Suprapubic skin (tissue), 3 donors: ENCODE results near the gene TREM2.

Source experiments
- EP300 ChIP-seq: sonication (generic); formaldehyde crosslinking; IDR thresholded peaks from one replicate; pipeline ENCODE4 v1.6.1; 2017; ENCODE audit warnings: antibody characterized with exemption
- POLR2A ChIP-seq, 2 donors: fragments of 450-650 bp; IDR thresholded peaks; one replicate each; pipeline ENCODE4 v1.6.1; 2017; ENCODE audit warnings: antibody characterized with exemption in 2 of 2, mild to moderate bottlenecking in 2 of 2, moderate library complexity in 2 of 2
- TF ChIP-seq, protein P1 (sequence below), 2 donors: fragments of 200-600 bp in 1 of 2; fragments of 450-650 bp in 1 of 2; sonication (generic) in 1 of 2; IDR thresholded peaks; one replicate each; pipeline ENCODE4 v1.5.1; 2016 to 2019; ENCODE audit warnings: antibody characterized with exemption in 2 of 2, mild to moderate bottlenecking in 1 of 2, moderate library complexity in 1 of 2

DNA sequence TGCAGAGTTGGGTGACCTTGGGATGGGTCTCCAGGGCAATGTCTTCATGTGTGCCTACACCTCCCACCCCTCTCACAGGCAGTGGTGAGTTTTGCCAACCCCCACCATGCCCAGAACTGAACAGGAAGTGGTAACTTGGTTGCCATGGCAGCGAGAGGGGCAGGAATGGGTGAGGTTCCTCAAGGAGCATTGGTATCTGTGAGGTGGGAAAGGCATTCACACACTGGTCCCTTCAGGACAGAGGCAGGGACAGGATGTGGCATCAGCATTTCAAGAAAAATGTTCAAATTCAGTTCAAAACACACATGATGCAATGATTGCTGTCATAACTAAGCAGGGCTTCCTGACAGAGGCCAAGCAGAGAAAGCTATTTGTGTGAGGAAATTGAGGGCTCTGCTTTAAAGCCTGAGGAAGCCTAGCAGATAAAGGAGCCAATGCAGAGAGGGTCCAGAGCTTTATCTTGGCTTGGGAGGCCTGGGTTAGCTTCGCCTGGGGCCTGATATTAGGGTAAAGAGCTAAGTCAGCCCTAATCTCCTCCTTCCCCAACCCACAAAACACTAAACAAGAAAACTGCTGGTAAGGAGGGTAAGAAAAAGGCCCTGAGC lies 37.5 kb upstream of the TREM2 start:
- TF ChIP-seq POLR2A (IDR thresholded peaks at IDR 0.05) (no peak), EP300 (no peak)
- TF ChIP-seq, protein P1, sequence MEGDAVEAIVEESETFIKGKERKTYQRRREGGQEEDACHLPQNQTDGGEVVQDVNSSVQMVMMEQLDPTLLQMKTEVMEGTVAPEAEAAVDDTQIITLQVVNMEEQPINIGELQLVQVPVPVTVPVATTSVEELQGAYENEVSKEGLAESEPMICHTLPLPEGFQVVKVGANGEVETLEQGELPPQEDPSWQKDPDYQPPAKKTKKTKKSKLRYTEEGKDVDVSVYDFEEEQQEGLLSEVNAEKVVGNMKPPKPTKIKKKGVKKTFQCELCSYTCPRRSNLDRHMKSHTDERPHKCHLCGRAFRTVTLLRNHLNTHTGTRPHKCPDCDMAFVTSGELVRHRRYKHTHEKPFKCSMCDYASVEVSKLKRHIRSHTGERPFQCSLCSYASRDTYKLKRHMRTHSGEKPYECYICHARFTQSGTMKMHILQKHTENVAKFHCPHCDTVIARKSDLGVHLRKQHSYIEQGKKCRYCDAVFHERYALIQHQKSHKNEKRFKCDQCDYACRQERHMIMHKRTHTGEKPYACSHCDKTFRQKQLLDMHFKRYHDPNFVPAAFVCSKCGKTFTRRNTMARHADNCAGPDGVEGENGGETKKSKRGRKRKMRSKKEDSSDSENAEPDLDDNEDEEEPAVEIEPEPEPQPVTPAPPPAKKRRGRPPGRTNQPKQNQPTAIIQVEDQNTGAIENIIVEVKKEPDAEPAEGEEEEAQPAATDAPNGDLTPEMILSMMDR (IDR thresholded peaks at IDR 0.05), result no peak
